Mucosa of stomach (tissue), 1 donor: ENCODE measurements around the gene ANXA9.

Experiments
- H3K27me3 ChIP-seq: one replicate; pipeline ENCODE4 v1.7.0; 2013; ENCODE audit warnings: mild to moderate bottlenecking, low read length; ENCODE audit not compliant: control insufficient read depth, insufficient read depth
- H3K36me3 ChIP-seq: one replicate; pipeline ENCODE4 v1.7.0; 2013; ENCODE audit warnings: low read length; ENCODE audit not compliant: control insufficient read depth, insufficient read depth
- H3K4me1 ChIP-seq: one replicate; pipeline ENCODE4 v1.7.0; 2013; ENCODE audit warnings: mild to moderate bottlenecking, low read length; ENCODE audit not compliant: control insufficient read depth, insufficient read depth
- H3K4me3 ChIP-seq: one replicate; pipeline ENCODE4 v1.7.0; 2013; ENCODE audit warnings: low read length
- H3K9ac ChIP-seq: one replicate; pipeline ENCODE4 v1.7.0; 2013; ENCODE audit warnings: mild to moderate bottlenecking, low read length, moderate library complexity
- H3K9me3 ChIP-seq: one replicate; pipeline ENCODE4 v1.7.0; 2013; ENCODE audit warnings: mild to moderate bottlenecking, low read length, moderate library complexity; ENCODE audit not compliant: control insufficient read depth
- donor health status: Pancreatic carcinoma.

Gene ANXA9, protein sequence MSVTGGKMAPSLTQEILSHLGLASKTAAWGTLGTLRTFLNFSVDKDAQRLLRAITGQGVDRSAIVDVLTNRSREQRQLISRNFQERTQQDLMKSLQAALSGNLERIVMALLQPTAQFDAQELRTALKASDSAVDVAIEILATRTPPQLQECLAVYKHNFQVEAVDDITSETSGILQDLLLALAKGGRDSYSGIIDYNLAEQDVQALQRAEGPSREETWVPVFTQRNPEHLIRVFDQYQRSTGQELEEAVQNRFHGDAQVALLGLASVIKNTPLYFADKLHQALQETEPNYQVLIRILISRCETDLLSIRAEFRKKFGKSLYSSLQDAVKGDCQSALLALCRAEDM

DNA sequence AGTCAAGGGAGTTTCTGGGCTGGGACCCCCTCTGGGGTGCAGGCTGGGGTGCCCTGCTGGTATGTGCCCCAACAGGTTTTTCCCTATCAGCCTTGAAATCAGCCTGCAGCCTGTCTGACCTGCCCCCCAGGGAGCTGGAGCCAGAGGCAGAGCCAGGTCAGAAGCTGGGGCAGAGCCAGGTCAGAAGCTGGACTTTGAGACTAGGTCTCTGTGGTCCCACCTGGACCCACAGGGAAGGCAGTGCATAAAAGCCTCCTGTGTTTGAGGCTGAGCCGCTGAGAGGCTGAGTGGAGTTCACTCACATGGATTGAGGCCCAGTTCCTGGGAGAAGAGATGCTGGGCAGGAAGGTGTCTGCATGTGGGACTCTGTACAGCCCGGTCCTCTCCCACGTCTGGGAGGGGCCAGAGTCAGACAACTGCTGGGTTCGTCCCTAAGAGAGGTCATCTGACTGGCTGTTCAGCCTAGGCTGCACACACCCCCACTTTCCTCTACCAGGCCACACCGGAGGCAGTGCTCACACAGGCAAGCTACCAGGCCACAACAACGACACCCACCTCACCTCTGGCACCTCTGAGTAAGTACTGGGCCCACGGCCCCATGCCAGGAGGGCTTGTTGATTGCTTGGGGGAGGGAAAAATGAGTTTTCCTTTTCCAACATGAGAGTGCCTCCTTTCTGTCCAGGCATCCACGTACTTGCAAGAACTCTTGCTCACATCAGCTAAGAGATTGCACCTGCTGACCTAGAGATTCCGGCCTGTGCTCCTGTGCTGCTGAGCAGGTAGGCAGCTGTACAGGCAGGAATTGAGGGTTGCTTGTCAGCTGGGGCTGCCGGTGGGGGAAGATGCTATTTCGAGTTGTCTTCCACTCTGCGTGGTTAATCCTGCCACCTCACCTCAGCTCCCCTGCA is at the start of gene ANXA9:
Gene ANXA9, plus strand, starts transcription at position 488 of the 908 bp plus-strand sequence. CDS start 814 bp downstream, outside the sequence.
- no peaks in the 10 kb centered on the region for H3K36me3 ChIP-seq
- no peaks in the 10 kb centered on the region for H3K9me3 ChIP-seq
- H3K9ac ChIP-seq, result no peak within 1 kb of the TSS
- H3K4me3 ChIP-seq, result no peak within 1 kb of the TSS
- H3K27me3 ChIP-seq, result no peaks in the 10 kb centered on the region
- H3K4me1 ChIP-seq, result peaks cover 37% of the 10 kb centered on the region

DNA sequence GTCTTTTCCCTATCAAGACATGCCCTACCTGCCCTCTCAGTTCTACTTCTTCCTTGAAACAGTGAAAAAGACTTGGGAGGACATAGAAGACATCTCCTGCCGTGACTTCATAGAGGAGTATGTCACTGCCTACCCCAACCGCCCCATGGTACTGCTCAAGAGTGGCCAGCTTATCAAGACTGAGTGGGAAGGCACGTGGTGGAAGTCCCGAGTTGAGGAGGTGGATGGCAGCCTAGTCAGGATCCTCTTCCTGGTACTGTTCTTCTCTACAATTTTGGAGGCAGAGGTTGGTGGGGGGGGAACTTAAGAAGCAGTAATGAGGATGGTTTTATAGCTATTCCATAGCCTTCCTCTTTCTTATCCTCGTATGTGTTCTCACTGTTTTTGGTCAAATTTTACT is 37.2 kb upstream of the ANXA9 start:
- H3K36me3 ChIP-seq, result peaks cover 8% of the 10 kb centered on the region
- no peaks in the 10 kb centered on the region for H3K9me3 ChIP-seq
- H3K4me3 ChIP-seq, result no peak overlapping the region
- H3K27me3 ChIP-seq, result no peaks in the 10 kb centered on the region
- H3K4me1 ChIP-seq, result no peaks in the 10 kb centered on the region
- H3K9ac ChIP-seq, result no peak overlapping the region

DNA sequence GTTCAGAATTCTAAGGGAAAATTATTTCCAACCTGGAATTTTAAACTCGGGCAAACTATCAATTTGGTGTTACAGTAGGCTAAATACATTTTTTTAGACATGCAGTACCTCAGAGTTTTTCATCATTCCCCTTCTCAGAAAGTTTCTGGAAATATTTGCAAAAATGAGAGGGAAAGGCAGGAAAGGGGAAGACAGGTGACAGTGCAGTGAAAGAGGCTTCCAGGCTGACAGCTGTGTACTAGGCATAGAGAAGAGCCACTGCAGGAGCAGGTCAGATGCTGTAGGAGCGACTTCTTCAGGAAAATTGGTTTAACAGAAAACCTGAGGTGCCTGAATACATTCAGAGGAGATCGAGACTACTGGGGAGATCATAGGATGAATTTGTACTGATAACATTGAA is 27.4 kb upstream of the ANXA9 start:
- H3K9me3 ChIP-seq, result no peaks in the 10 kb centered on the region
- H3K4me3 ChIP-seq, result no peak overlapping the region
- no peaks in the 10 kb centered on the region for H3K4me1 ChIP-seq
- H3K36me3 ChIP-seq, result no peaks in the 10 kb centered on the region
- no peak overlapping the region for H3K9ac ChIP-seq
- H3K27me3 ChIP-seq, result no peaks in the 10 kb centered on the region

DNA sequence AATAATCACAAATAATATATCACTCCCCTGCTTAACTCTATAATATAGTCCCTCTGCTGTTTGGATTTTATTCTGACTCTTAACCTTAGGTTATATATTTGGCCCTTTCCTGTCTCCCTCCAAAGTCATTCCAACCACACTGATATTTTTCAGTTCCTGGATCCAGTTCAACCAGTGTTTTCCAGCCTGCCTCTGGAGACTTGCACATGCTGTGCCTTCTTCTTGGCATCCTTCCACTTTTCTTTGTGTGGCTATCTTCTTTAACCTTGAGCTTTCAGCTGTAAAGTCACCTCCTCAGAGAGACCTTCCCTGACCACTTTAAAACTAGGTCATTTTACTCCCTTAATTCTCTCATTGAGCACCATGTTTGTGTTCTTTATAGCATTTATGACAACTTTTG is 26.8 kb upstream of the ANXA9 start:
- Histone ChIP-seq H3K4me1 (no peaks in the 10 kb centered on the region), H3K36me3 (no peaks in the 10 kb centered on the region), H3K27me3 (no peaks in the 10 kb centered on the region), H3K9me3 (no peaks in the 10 kb centered on the region), H3K4me3 (no peak overlapping the region), H3K9ac (no peak overlapping the region)

DNA sequence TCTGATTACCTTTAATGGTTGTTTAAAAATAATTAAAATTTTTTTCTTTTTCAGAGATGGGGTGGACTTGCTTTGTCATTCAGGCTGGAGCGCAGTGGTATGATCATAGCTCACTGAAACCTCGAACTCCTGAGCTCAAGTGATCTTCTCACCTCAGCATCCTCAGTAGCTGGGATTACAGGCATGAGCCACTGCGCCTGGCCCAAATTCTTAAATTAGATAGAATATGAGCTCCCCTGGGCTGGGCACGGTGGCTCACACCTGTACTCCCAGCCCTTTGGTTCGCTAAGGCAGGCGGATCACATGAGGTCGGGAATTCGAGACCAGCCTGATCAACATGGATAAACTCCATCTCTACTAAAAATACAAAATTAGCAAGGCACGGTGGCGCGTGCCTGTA is 24.4 kb upstream of the ANXA9 start:
- no peaks in the 10 kb centered on the region for H3K4me1 ChIP-seq
- H3K9ac ChIP-seq, result no peak overlapping the region
- peaks cover 3% of the 10 kb centered on the region for H3K36me3 ChIP-seq
- no peaks in the 10 kb centered on the region for H3K9me3 ChIP-seq
- H3K27me3 ChIP-seq, result no peaks in the 10 kb centered on the region
- no peak overlapping the region for H3K4me3 ChIP-seq

DNA sequence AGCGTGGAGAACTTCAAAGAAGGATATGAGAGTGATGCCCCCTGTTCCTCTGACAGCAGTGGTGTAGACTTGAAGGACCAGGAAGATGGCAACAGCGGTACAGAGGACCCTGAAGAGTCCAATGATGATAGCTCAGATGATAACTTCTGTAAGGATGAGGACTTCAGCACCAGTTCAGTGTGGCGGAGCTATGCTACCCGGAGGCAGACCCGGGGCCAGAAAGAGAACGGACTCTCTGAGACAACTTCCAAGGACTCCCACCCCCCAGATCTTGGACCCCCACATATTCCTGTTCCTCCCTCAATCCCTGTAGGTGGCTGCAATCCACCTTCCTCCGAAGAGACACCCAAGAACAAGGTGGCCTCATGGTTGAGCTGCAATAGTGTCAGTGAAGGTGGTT is 21.4 kb upstream of the ANXA9 start:
- Histone ChIP-seq H3K36me3 (peaks cover 18% of the 10 kb centered on the region), H3K9ac (no peak overlapping the region), H3K9me3 (no peaks in the 10 kb centered on the region), H3K27me3 (no peaks in the 10 kb centered on the region), H3K4me3 (no peak overlapping the region), H3K4me1 (no peaks in the 10 kb centered on the region)

DNA sequence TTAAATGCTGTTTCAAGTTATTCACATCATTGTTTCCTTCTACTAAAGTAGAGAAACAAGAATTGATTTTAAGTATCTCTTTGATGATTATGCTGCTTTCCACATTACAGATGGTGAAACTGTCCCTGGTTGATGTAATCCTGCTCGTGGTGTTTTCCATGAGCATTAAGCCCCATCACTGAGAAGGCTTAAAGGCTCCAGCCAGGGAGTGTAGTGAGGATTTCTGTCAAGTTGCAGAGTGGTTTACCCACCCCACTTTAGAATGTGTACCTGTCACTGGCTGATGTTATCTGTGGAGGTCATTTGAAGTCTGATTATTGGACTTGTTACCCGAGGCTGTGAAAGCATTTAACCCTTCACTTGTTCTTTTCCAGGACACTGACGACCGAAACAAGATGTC is 20.3 kb upstream of the ANXA9 start:
- Histone ChIP-seq H3K4me3 (no peak overlapping the region), H3K9me3 (no peaks in the 10 kb centered on the region), H3K9ac (no peak overlapping the region), H3K27me3 (no peaks in the 10 kb centered on the region), H3K36me3 (peaks cover 20% of the 10 kb centered on the region), H3K4me1 (no peaks in the 10 kb centered on the region)

DNA sequence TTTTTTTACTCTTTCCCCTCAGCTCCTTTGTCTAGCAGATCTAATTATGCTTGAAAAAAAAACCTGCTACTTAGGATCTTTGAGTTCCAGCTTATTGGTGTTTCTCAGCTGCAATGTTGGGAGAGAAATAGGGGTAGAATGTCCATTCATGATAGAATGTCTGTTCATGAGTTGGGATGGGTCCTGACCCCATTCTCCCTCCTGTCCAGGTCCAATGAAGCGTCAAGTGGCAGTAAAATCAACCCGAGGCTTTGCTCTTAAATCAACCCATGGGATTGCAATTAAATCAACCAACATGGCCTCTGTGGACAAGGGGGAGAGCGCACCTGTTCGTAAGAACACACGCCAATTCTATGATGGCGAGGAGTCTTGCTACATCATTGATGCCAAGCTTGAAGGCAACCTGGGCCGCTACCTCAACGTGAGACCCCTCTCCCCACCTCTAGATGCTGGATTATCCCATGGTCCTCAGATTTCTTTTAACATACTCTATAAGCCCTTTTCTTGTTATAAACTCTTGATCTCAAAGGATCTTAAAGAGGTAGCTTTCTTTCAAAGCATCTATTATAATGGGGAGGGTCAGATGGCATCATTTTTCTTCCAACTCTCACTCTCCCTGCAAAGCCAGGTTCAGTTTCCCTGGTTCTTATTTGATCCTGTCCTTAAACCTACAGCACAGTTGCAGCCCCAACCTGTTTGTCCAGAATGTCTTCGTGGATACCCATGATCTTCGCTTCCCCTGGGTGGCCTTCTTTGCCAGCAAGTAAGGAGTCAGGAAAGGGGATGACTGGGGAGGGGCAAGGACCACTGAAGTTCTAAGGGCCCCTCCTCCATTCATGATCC is 18.6 kb upstream of the ANXA9 start:
- Histone ChIP-seq H3K27me3 (no peaks in the 10 kb centered on the region), H3K9ac (no peak overlapping the region), H3K36me3 (peaks cover 25% of the 10 kb centered on the region), H3K9me3 (no peaks in the 10 kb centered on the region), H3K4me3 (no peak overlapping the region), H3K4me1 (no peaks in the 10 kb centered on the region)

DNA sequence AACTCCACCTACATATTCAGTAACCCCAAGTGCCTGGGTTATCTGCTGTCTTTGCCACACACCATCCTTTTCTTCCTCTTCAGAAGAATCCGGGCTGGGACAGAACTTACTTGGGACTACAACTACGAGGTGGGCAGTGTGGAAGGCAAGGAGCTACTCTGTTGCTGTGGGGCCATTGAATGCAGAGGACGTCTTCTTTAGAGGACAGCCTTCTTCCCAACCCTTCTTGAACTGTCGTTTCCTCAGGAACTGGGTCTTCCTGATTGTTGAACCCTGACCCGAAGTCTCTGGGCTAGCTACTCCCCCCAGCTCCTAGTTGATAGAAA is 18.0 kb upstream of the ANXA9 start:
- Histone ChIP-seq H3K4me1 (no peaks in the 10 kb centered on the region), H3K9me3 (no peaks in the 10 kb centered on the region), H3K36me3 (peaks cover 25% of the 10 kb centered on the region), H3K9ac (no peak overlapping the region), H3K27me3 (no peaks in the 10 kb centered on the region), H3K4me3 (no peak overlapping the region)

DNA sequence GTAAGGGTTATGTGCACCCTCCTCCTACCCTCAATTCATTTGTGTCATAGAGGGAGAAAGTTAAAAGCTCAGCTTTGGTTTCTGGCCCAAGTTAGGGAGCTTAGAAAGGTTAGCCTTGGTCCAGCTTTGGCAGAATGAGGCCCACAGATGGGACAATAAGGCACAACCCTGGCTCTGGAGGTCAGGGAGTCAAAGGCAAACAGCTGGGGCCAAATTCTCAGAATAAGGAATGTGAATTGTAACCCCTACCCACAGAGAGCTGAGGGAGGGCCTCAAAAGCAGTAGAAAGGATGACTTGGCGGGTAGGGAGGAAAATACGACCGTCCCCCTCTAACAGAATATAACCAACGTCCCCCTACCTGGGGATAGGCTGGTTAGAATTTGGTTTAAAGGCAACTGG is 16.5 kb upstream of the ANXA9 start:
- H3K36me3 ChIP-seq, result peaks cover 25% of the 10 kb centered on the region
- peaks cover 6% of the 10 kb centered on the region for H3K4me1 ChIP-seq
- H3K9ac ChIP-seq, result no peak overlapping the region
- no peaks in the 10 kb centered on the region for H3K9me3 ChIP-seq
- no peak overlapping the region for H3K4me3 ChIP-seq
- H3K27me3 ChIP-seq, result no peaks in the 10 kb centered on the region

DNA sequence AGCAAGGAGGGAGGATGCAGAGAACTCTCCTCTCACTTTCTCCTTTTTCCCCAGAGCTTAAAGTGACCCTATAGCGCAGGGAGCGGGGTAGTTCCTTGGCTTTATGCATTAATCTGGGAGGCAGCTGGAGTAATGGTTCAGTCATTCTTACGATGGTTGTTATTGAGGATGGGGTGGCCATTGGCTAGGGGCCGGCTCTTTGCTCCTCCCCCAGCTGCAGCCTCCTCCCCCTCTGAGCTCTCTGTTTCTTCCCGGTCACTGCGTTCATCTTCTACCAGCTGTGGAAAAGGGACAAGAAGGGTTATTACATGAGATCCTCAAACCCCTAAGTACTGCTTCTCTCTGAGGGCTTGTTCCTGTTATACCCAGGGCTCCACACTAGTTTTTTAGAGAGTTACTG is 16.1 kb upstream of the ANXA9 start:
- H3K4me1 ChIP-seq, result peaks cover 10% of the 10 kb centered on the region
- H3K9me3 ChIP-seq, result no peaks in the 10 kb centered on the region
- H3K27me3 ChIP-seq, result no peaks in the 10 kb centered on the region
- H3K4me3 ChIP-seq, result no peak overlapping the region
- no peak overlapping the region for H3K9ac ChIP-seq
- H3K36me3 ChIP-seq, result peaks cover 25% of the 10 kb centered on the region

DNA sequence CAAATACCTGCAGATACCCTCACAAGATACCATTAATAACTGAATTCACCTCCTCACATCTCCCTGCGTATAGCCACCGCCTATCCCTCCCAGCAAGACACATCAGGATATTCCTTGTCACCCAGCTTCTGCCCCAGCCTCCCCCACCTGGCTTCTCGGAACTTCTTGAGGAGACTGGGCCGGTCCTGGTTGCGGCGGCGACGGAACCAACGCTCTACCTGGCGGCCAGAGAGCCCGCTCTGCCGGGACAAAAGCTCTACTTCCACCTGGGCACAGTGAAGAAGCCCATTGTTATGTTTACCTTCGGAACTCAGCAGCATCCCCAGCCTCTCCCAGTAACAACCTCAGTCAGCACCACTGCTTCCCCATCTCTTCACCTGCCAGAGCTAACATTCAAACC is 14.2 kb upstream of the ANXA9 start:
- Histone ChIP-seq H3K4me1 (peaks cover 29% of the 10 kb centered on the region), H3K9ac (no peak overlapping the region), H3K36me3 (peaks cover 20% of the 10 kb centered on the region)

More for the DNA sequence above, 14.2 kb upstream of the ANXA9 start:
- no peaks in the 10 kb centered on the region for H3K9me3 ChIP-seq
- no peaks in the 10 kb centered on the region for H3K27me3 ChIP-seq
- H3K4me3 ChIP-seq, result no peak overlapping the region
